SK-N-DZ (cell line): ENCODE data around the gene GPR63.
A peak's percentile ranks its signal among the peaks of the same experiment; 100 is the strongest.

ENCODE experiments used
- DNase-seq: peaks from one replicate; pipeline ENCODE4 v3.0.0-alpha.2; 2015; ENCODE audit warnings: low spot score

Gene GPR63

GRCh38 chr6:96760153-96760687 is 77.1 kb downstream of the GPR63 start:
- peak; percentile 21 for DNase-seq

GRCh38 chr6:96755096-96755495 is 82.2 kb downstream of the GPR63 start:
- DNase-seq: no peak

GRCh38 chr6:96749891-96750290 is 87.4 kb downstream of the GPR63 start:
- DNase-seq: no peak
